Endothelial cell of umbilical vein (primary cell): ENCODE measurements around the gene HOXD3. TPM values are rescaled to one million over a fixed set of nuclear protein-coding genes. Genes with fewer than 3 reads are reported as not detected.

Experiments
- BruUV-seq: library from RNA; stranded (reverse); fragments of 400-500 nt; replicated peaks from 2 replicates; lab custom pipeline; 2021; lab: Mats Ljungman, UMichigan
- CTCF ChIA-PET: fragments of 300-600, 350-600 bp; sonication (Branson Sonifier 250); formaldehyde crosslinking; loops from one replicate; lab custom pipeline; 2021; ENCODE audit warnings: antibody characterized with exemption, inconsistent platforms; lab: Charles Lee
- POLR2A ChIA-PET: fragments of 300-600, 350-600 bp; sonication (Branson Sonifier 250); formaldehyde crosslinking; loops from one replicate; lab custom pipeline; 2021; ENCODE audit warnings: antibody characterized with exemption, inconsistent platforms; lab: Charles Lee
- DNase-seq: peaks from one replicate; pipeline ENCODE4 v3.0.0-alpha.2; 2011; ENCODE audit warnings: low read depth, low spot score
- FAIRE-seq: peaks from 2 replicates; lab custom pipeline; 2011; peaks lifted over from hg19 to GRCh38; lab: Jason Lieb, UNC
- H2AFZ ChIP-seq: 2 replicates; pipeline ENCODE4 v1.6.0; 2012; ENCODE audit warnings: low read depth, low read length, control low read depth, inconsistent platforms
- H3K27ac ChIP-seq: 2 replicates; pipeline ENCODE4 v1.5.1; 2011; ENCODE audit warnings: low read depth, mild to moderate bottlenecking, control low read depth, low read length, moderate library complexity; ENCODE audit not compliant: insufficient read depth
- H3K27me3 ChIP-seq, 2 experiments: 2 replicates each; pipeline versions ENCODE4 v1.6.0 to v1.6.1; 2011; ENCODE audit warnings: low read length in 2 of 2, mixed read lengths in 1 of 2; ENCODE audit not compliant: control insufficient read depth in 2 of 2, insufficient read depth in 2 of 2
- H3K36me3 ChIP-seq, 2 experiments: 2 replicates in 1 of 2; 3 replicates in 1 of 2; pipeline ENCODE4 v1.5.1; 2011; ENCODE audit warnings: low read length in 2 of 2, mild to moderate bottlenecking in 1 of 2, moderate library complexity in 1 of 2; ENCODE audit not compliant: control insufficient read depth in 2 of 2, insufficient read depth in 2 of 2; ENCODE audit errors: extremely low read depth in 1 of 2
- H3K4me1 ChIP-seq: 3 replicates; pipeline ENCODE4 v1.5.1; 2011; ENCODE audit warnings: mild to moderate bottlenecking, low read length; ENCODE audit not compliant: control insufficient read depth, insufficient read depth; ENCODE audit errors: extremely low read depth
- H3K4me2 ChIP-seq: 2 replicates; pipeline ENCODE4 v1.6.1; 2011; ENCODE audit warnings: low read length, control low read depth, mixed read lengths; ENCODE audit not compliant: insufficient read depth
- H3K4me3 ChIP-seq, 3 experiments: fragments of 200-600 bp in 1 of 3; sonication (generic), shearing (Covaris generic) in 1 of 3; replicated peaks in 1 of 3; 2 replicates each; pipeline ENCODE4 v1.5.1; 2011 to 2016; ENCODE audit warnings: control low read depth in 3 of 3, low read length in 3 of 3, mild to moderate bottlenecking in 2 of 3, inconsistent platforms in 1 of 3, low read depth in 1 of 3, moderate library complexity in 1 of 3; ENCODE audit not compliant: insufficient read depth in 1 of 3
- H3K79me2 ChIP-seq: 2 replicates; pipeline ENCODE4 v1.6.0; 2012; ENCODE audit warnings: low read length, inconsistent platforms; ENCODE audit not compliant: control insufficient read depth, insufficient read depth
- H3K9ac ChIP-seq: replicated peaks from 2 replicates; pipeline ENCODE3; 2011; ENCODE audit warnings: low read length, control low read depth; ENCODE audit not compliant: insufficient read depth; ENCODE audit errors: extremely low read depth
- H3K9me1 ChIP-seq: replicated peaks from 3 replicates; pipeline ENCODE4 v1.6.0; 2011; ENCODE audit warnings: mild to moderate bottlenecking, low read length; ENCODE audit not compliant: control insufficient read depth, insufficient read depth; ENCODE audit errors: extremely low read depth
- H3K9me3 ChIP-seq: replicated peaks from 2 replicates; pipeline ENCODE4 v1.5.1; 2012; ENCODE audit warnings: low read length, inconsistent platforms; ENCODE audit not compliant: control insufficient read depth, insufficient read depth
- H4K20me1 ChIP-seq: replicated peaks from 2 replicates; pipeline ENCODE3; 2011; ENCODE audit warnings: mild to moderate bottlenecking, low read length; ENCODE audit not compliant: control insufficient read depth, insufficient read depth; ENCODE audit errors: extremely low read depth
- EZH2 ChIP-seq: IDR thresholded peaks from 2 replicates; pipeline ENCODE4 v1.6.1; 2012; ENCODE audit warnings: borderline replicate concordance, low read depth, mild to moderate bottlenecking, moderate library complexity, low read length, inconsistent platforms; ENCODE audit not compliant: severe bottlenecking
- MYC ChIP-seq: IDR thresholded peaks from one replicate; pipeline ENCODE4 v1.6.1; 2011; ENCODE audit warnings: mild to moderate bottlenecking, low read depth, low read length
- dilution Hi-C: fragments of 300-500 bp; cut with MboI; formaldehyde crosslinking; loops from one replicate; pipeline ENCODE4 v1.15.0; 2019; ENCODE audit warnings: low sequenced_read_pairs; ENCODE audit not compliant: extremely low pct_ligation_motif_present
- intact Hi-C: fragments of 100-400 bp; cut with micrococcal nuclease; formaldehyde crosslinking; loops from one replicate; pipeline ENCODE4 v1.10.0; 2022
- polyA plus RNA-seq, 4 experiments: library from polyadenylated mRNA; depleted of rRNA in 3 of 4; stranded (reverse) in 3 of 4; unstranded in 1 of 4; fragments of >200 nt; gene quantifications; 2 replicates each; pipeline versions ENCODE4 v1.2.1 to v1.2.3, GENCODE V29; 2011 to 2012; ENCODE audit warnings: missing spikeins in 1 of 4
- total RNA-seq: library from RNA; stranded (reverse); gene quantifications from 2 replicates; pipeline ENCODE4 v1.2.3, GENCODE V29; 2021
- TF ChIP-seq, protein P1 (sequence below), 2 donors: IDR thresholded peaks; 1 replicate in 1 of 2; 2 replicates in 1 of 2; pipeline ENCODE4 v1.5.1; 2011; ENCODE audit warnings: low read length in 2 of 2, mild to moderate bottlenecking in 2 of 2, moderate library complexity in 2 of 2, control low read depth in 1 of 2, inconsistent platforms in 1 of 2, low read depth in 1 of 2; ENCODE audit not compliant: insufficient read depth in 1 of 2; ENCODE audit errors: extremely low read depth in 1 of 2

Gene HOXD3
- total and polyA plus RNA-seq, 2 donors (not counting 3 experiments of a cell fraction or from before 2014, with no cell fraction given): 2.9 to 20.9 TPM

DNA sequence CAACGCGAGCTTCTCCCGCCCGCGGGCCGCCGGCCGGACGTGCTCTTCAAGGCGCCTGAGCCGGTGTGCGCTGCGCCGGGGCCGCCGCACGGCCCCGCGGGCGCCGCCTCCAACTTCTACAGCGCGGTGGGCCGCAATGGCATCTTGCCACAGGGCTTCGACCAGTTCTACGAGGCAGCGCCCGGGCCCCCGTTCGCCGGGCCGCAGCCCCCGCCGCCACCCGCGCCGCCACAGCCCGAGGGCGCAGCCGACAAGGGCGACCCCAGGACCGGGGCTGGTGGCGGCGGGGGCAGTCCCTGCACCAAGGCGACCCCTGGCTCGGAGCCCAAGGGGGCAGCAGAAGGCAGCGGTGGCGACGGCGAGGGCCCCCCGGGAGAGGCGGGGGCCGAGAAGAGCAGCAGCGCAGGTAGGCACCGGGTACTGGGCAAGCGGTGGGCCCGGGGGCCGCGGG, 49.4 kb upstream of the HOXD3 start:
- Histone ChIP-seq H3K9ac (no peak overlapping the region), H4K20me1 (no peaks in the 10 kb centered on the region), H3K27me3 (peaks cover 84 to 96% of the 10 kb centered on the region in 2 experiments), H3K4me1 (no peaks in the 10 kb centered on the region), H3K9me3 (no peaks in the 10 kb centered on the region), H3K9me1 (no peaks in the 10 kb centered on the region), H3K4me2 (no peak overlapping the region), H2AFZ (no peak overlapping the region), H3K79me2 (no peaks in the 10 kb centered on the region), H3K4me3 (no peak overlapping the region), H3K27ac (no peak overlapping the region), H3K36me3 (no peaks in the 10 kb centered on the region)
- DNase-seq (no peak), FAIRE-seq (no peak)
- TF ChIP-seq EZH2: peak; percentile 80
- TF ChIP-seq, protein P1, sequence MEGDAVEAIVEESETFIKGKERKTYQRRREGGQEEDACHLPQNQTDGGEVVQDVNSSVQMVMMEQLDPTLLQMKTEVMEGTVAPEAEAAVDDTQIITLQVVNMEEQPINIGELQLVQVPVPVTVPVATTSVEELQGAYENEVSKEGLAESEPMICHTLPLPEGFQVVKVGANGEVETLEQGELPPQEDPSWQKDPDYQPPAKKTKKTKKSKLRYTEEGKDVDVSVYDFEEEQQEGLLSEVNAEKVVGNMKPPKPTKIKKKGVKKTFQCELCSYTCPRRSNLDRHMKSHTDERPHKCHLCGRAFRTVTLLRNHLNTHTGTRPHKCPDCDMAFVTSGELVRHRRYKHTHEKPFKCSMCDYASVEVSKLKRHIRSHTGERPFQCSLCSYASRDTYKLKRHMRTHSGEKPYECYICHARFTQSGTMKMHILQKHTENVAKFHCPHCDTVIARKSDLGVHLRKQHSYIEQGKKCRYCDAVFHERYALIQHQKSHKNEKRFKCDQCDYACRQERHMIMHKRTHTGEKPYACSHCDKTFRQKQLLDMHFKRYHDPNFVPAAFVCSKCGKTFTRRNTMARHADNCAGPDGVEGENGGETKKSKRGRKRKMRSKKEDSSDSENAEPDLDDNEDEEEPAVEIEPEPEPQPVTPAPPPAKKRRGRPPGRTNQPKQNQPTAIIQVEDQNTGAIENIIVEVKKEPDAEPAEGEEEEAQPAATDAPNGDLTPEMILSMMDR (IDR thresholded peaks at IDR 0.05; ENCODE audit: extremely low read depth in 1 of 2, insufficient read depth in 1 of 2, low read depth in 1 of 2, low read length in 2 of 2): no peak
- no TSS peak for BruUV-seq
- CTCF ChIA-PET: interaction anchor here (1.9 kb wide), 1 partner anchor 10 kb away, joined by 7 read pairs; no protein-coding TSS in a partner anchor
- dilution Hi-C loops (no loop called here), intact Hi-C loops (no loop called here)
- POLR2A ChIA-PET: no interaction called here

DNA sequence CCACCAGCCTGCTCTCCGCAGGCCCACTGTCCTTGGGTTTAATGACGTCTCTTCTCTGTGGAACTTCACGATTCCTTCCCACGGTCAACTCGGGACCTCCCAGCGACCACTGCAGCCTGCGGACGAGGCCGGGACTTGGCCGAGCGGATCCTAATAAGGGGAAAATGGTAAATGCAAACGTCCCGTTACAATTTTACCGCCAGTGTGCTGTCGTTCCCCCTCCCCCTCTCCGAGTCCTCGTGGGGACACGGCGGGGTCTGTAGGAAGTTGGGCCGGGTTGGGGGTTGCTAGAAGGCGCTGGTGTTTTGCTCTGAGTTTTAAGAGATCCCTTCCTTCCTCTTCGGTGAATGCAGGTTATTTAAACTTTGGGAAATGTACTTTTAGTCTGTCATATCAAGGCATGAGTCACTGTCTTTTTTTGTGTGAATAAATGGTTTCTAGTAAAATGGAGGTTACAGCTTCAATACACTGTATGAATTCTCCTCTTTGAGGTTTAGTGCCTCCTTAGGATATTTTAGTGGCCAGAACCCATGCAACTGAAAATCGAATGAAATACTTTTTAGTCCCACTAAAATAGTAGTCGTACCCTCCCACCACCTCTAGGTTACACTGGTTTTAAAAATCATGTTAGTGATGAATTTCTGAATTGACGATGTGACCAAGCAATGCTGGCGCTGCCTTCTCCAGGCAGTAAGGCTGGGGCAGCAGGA, 47.8 kb upstream of the HOXD3 start:
- no peaks in the 10 kb centered on the region for H3K36me3 ChIP-seq
- H3K9ac ChIP-seq: no peak overlapping the region
- dilution Hi-C loops (no loop called here), intact Hi-C loops (no loop called here)
- TF ChIP-seq MYC: no peak
- TF ChIP-seq EZH2: peak; percentile 91
- CTCF ChIA-PET: interaction anchor here (0.7 to 4.3 kb wide), 4 partner anchors 545 to 1410 kb away, joined by 3 to 15 read pairs (median 5); no protein-coding TSS in a partner anchor
- H3K27me3 ChIP-seq: peaks cover 83 to 96% of the 10 kb centered on the region in 2 experiments
- BruUV-seq: no TSS peak
- no peak overlapping the region for H3K4me2 ChIP-seq
- H3K9me3 ChIP-seq: no peaks in the 10 kb centered on the region
- H3K4me3 ChIP-seq: no peak overlapping the region
- POLR2A ChIA-PET: no interaction called here
- H3K79me2 ChIP-seq: no peaks in the 10 kb centered on the region
- H3K9me1 ChIP-seq: no peaks in the 10 kb centered on the region
- no peak overlapping the region for H2AFZ ChIP-seq
- H4K20me1 ChIP-seq: no peaks in the 10 kb centered on the region
- FAIRE-seq: no peak
- no peak overlapping the region for H3K27ac ChIP-seq
- DNase-seq: no peak
- no peaks in the 10 kb centered on the region for H3K4me1 ChIP-seq
